H1 (cell line): ENCODE measurements around the gene UFC1. TPM values are rescaled to one million over a fixed set of nuclear protein-coding genes. Genes with fewer than 3 reads are reported as not detected.
A peak's percentile ranks its signal among the peaks of the same experiment; 100 is the strongest.

ENCODE experiments used
- CTCF ChIA-PET: fragments of 300-600 bp; sonication (Branson Sonifier 250); formaldehyde crosslinking; loops from one replicate; lab custom pipeline; 2021; ENCODE audit not compliant: partially characterized antibody; lab: Charles Lee
- POLR2A ChIA-PET: fragments of 300-600 bp; sonication (Branson Sonifier 250); formaldehyde crosslinking; loops from one replicate; lab custom pipeline; 2021; ENCODE audit warnings: inconsistent platforms; ENCODE audit not compliant: partially characterized antibody; lab: Charles Lee
- DNase-seq, 2 experiments: peaks; one replicate each; pipeline versions ENCODE4 v3.0.0 to v3.0.0-alpha.2; 2010 to 2022; ENCODE audit warnings: low spot score in 2 of 2, low read depth in 1 of 2, mixed read lengths in 1 of 2
- FAIRE-seq: peaks from 2 replicates; lab custom pipeline; 2011; peaks lifted over from hg19 to GRCh38; lab: Jason Lieb, UNC
- H2AFZ ChIP-seq: 2 replicates; pipeline ENCODE4 v1.8.1; 2012; ENCODE audit warnings: low read length, inconsistent platforms
- H2AK5ac ChIP-seq: 2 replicates; pipeline ENCODE4 v1.6.1; 2013; ENCODE audit warnings: low read depth, low read length
- H2BK120ac ChIP-seq: replicated peaks from 2 replicates; pipeline ENCODE3; 2013; ENCODE audit warnings: low read depth, low read length, inconsistent platforms
- H2BK12ac ChIP-seq: 2 replicates; pipeline ENCODE4 v1.6.1; 2013; ENCODE audit warnings: low read depth, low read length
- H2BK15ac ChIP-seq: 2 replicates; pipeline ENCODE4 v1.6.1; 2013; ENCODE audit warnings: low read length
- H2BK20ac ChIP-seq: 2 replicates; pipeline ENCODE4 v1.6.1; 2013; ENCODE audit warnings: low read length
- H2BK5ac ChIP-seq: 2 replicates; pipeline ENCODE4 v1.6.1; 2013; ENCODE audit warnings: low read depth, low read length
- H3K14ac ChIP-seq: 2 replicates; pipeline ENCODE4 v1.6.1; 2013; ENCODE audit warnings: inconsistent platforms; ENCODE audit not compliant: insufficient read length
- H3K18ac ChIP-seq: 2 replicates; pipeline ENCODE4 v1.6.1; 2013; ENCODE audit warnings: low read length; ENCODE audit errors: extremely low read depth
- H3K23ac ChIP-seq: 2 replicates; pipeline ENCODE4 v1.6.1; 2013; ENCODE audit warnings: inconsistent platforms; ENCODE audit not compliant: insufficient read length
- H3K23me2 ChIP-seq: 2 replicates; pipeline ENCODE4 v1.6.1; 2013; ENCODE audit warnings: low read depth, low read length
- H3K27ac ChIP-seq: 2 replicates; pipeline ENCODE4 v1.6.1; 2011; ENCODE audit warnings: low read depth, low read length, inconsistent platforms
- H3K27me3 ChIP-seq, 4 experiments: replicated peaks in 1 of 4; 1 replicate in 1 of 4; 2 replicates in 3 of 4; pipeline versions ENCODE4 v1.6.1 to v1.8.1; 2011 to 2013; ENCODE audit warnings: low read length in 3 of 4, mild to moderate bottlenecking in 3 of 4, inconsistent platforms in 2 of 4, mixed read lengths in 2 of 4, moderate library complexity in 1 of 4; ENCODE audit not compliant: control insufficient read depth in 3 of 4, insufficient read depth in 3 of 4; ENCODE audit errors: extremely low read depth in 1 of 4
- H3K36me3 ChIP-seq, 4 experiments: 2 replicates each; pipeline versions ENCODE4 v1.6.1 to v1.8.1; 2011 to 2013; ENCODE audit warnings: mild to moderate bottlenecking in 4 of 4, low read length in 3 of 4, moderate library complexity in 2 of 4, control low read depth in 1 of 4, inconsistent platforms in 1 of 4; ENCODE audit not compliant: insufficient read depth in 4 of 4, control insufficient read depth in 2 of 4
- H3K4ac ChIP-seq: replicated peaks from 2 replicates; pipeline ENCODE3; 2013; ENCODE audit warnings: low read length, low read depth, mixed read lengths, inconsistent platforms; ENCODE audit not compliant: insufficient read length
- H3K4me1 ChIP-seq, 4 experiments: replicated peaks in 1 of 4; 1 replicate in 1 of 4; 2 replicates in 3 of 4; pipeline versions ENCODE4 v1.6.1 to v1.8.1; 2011 to 2013; ENCODE audit warnings: low read length in 3 of 4, inconsistent platforms in 2 of 4, mixed read lengths in 1 of 4; ENCODE audit not compliant: insufficient read depth in 4 of 4, control insufficient read depth in 3 of 4
- H3K4me2 ChIP-seq, 2 experiments: 2 replicates each; pipeline versions ENCODE4 v1.6.1 to v1.8.1; 2011 to 2013; ENCODE audit warnings: low read depth in 2 of 2, low read length in 2 of 2, control low read depth in 1 of 2, inconsistent platforms in 1 of 2, mild to moderate bottlenecking in 1 of 2; ENCODE audit not compliant: insufficient read depth in 1 of 2
- H3K4me3 ChIP-seq, 4 experiments: fragments of 200-600, 300-600 bp in 1 of 4; sonication (generic), shearing (Covaris generic), sonication (Bioruptor Twin) in 1 of 4; 2 replicates each; pipeline versions ENCODE4 v1.5.1 to v1.8.1; 2011 to 2016; ENCODE audit warnings: low read length in 4 of 4, low read depth in 3 of 4, control low read depth in 2 of 4, inconsistent platforms in 2 of 4, mild to moderate bottlenecking in 2 of 4, mixed read lengths in 1 of 4, moderate library complexity in 1 of 4; ENCODE audit not compliant: insufficient read depth in 2 of 4; ENCODE audit errors: extremely low read depth in 1 of 4
- H3K56ac ChIP-seq: replicated peaks from 2 replicates; pipeline ENCODE3; 2013; ENCODE audit warnings: low read depth, mild to moderate bottlenecking, mixed read lengths, low read length, inconsistent platforms; ENCODE audit not compliant: insufficient read length
- H3K79me1 ChIP-seq: 2 replicates; pipeline ENCODE4 v1.6.1; 2013; ENCODE audit warnings: low read depth, low read length, control low read depth
- H3K79me2 ChIP-seq, 2 experiments: 2 replicates each; pipeline versions ENCODE4 v1.6.1 to v1.8.1; 2012 to 2013; ENCODE audit warnings: low read length in 2 of 2, mild to moderate bottlenecking in 2 of 2, inconsistent platforms in 1 of 2; ENCODE audit not compliant: insufficient read depth in 2 of 2, control insufficient read depth in 1 of 2
- H3K9ac ChIP-seq, 4 experiments: replicated peaks in 1 of 4; 1 replicate in 1 of 4; 2 replicates in 3 of 4; pipeline versions ENCODE4 v1.6.1 to v1.8.1; 2011 to 2013; ENCODE audit warnings: low read depth in 3 of 4, low read length in 3 of 4, control low read depth in 2 of 4, mild to moderate bottlenecking in 2 of 4, moderate library complexity in 2 of 4, inconsistent platforms in 1 of 4; ENCODE audit errors: extremely low read depth in 1 of 4
- H3K9me3 ChIP-seq, 2 experiments: 2 replicates each; pipeline versions ENCODE4 v1.6.1 to v1.8.1; 2012 to 2013; ENCODE audit warnings: mild to moderate bottlenecking in 2 of 2, moderate library complexity in 2 of 2, control low read depth in 1 of 2, inconsistent platforms in 1 of 2, low read depth in 1 of 2, low read length in 1 of 2, mixed read lengths in 1 of 2; ENCODE audit not compliant: insufficient read depth in 2 of 2
- H4K20me1 ChIP-seq, 2 experiments: replicated peaks in 1 of 2; 2 replicates each; pipeline versions ENCODE3 to v1.8.1; 2011 to 2013; ENCODE audit warnings: inconsistent platforms in 2 of 2, low read length in 2 of 2, mild to moderate bottlenecking in 1 of 2; ENCODE audit not compliant: insufficient read depth in 2 of 2, control insufficient read depth in 1 of 2
- H4K5ac ChIP-seq: 2 replicates; pipeline ENCODE4 v1.6.1; 2013; ENCODE audit warnings: low read length, low read depth, mixed read lengths, inconsistent platforms; ENCODE audit not compliant: insufficient read length
- H4K8ac ChIP-seq: 2 replicates; pipeline ENCODE4 v1.8.0; 2013; ENCODE audit warnings: mild to moderate bottlenecking, moderate library complexity, low read length, inconsistent platforms; ENCODE audit not compliant: insufficient read depth; ENCODE audit errors: extremely low read depth
- H4K91ac ChIP-seq: replicated peaks from 2 replicates; pipeline ENCODE3; 2013; ENCODE audit warnings: low read length, mixed read lengths, inconsistent platforms; ENCODE audit not compliant: insufficient read length
- CTCF ChIP-seq, 3 experiments: IDR thresholded peaks; 1 replicate in 2 of 3; 2 replicates in 1 of 3; pipeline versions ENCODE4 v1.5.1 to v1.6.1; 2011; ENCODE audit warnings: low read length in 3 of 3, mild to moderate bottlenecking in 3 of 3, inconsistent platforms in 2 of 3, low read depth in 1 of 3, moderate library complexity in 1 of 3; ENCODE audit not compliant: insufficient read depth in 1 of 3; ENCODE audit errors: control extremely low read depth in 1 of 3
- RAD21 ChIP-seq, 2 experiments: IDR thresholded peaks in 1 of 2; conservative IDR thresholded peaks in 1 of 2; 2 replicates each; pipeline ENCODE4 v1.6.1; 2011; ENCODE audit warnings: low read depth in 2 of 2, low read length in 2 of 2, improper control_type of control experiment in 1 of 2, inconsistent platforms in 1 of 2, mild to moderate bottlenecking in 1 of 2, moderate library complexity in 1 of 2
- SP2 ChIP-seq: IDR thresholded peaks from 2 replicates; pipeline ENCODE4 v1.6.1; 2012; ENCODE audit warnings: mild to moderate bottlenecking, low read length, inconsistent platforms
- WGBS, 2 experiments: shearing (Covaris generic) in 1 of 2; methylation state at CpG; one replicate each; pipeline versions ENCODE4 v1.1.6 to v1.1.7; 2013 to 2015; ENCODE audit warnings: low lambda C conversion rate in 2 of 2, mixed read lengths in 2 of 2, inconsistent platforms in 1 of 2, low coverage in 1 of 2, missing lambda C conversion rate in 1 of 2; ENCODE audit not compliant: insufficient replicate concordance in 2 of 2, insufficient coverage in 1 of 2, insufficient read length in 1 of 2; ENCODE audit errors: extremely low coverage in 1 of 2, missing lambda C conversion rate in 1 of 2; 5-methylcytosine and 5-hydroxymethylcytosine counted together
- polyA plus RNA-seq, 7 experiments: library from polyadenylated mRNA; depleted of rRNA in 3 of 7; stranded (reverse) in 5 of 7; unstranded in 2 of 7; fragments of >200 nt in 5 of 7; fragments of 200-250 nt in 2 of 7; gene quantifications; 1 replicate in 5 of 7; 2 replicates in 1 of 7; 4 replicates in 1 of 7; pipeline versions ENCODE4 v1.2.1 to v1.2.3, GENCODE V29; 2011 to 2013; ENCODE audit warnings: missing spikeins in 2 of 7, mixed read lengths in 2 of 7
- total RNA-seq: library from RNA; stranded (reverse); fragmentation: NEBNext Ultra II Directional; extraction: Animal tissue kit (Norgen Biotek cat#: 25700); gene quantifications from 2 replicates; pipeline ENCODE4 v1.2.1, GENCODE V29; 2021

Gene UFC1
- total and polyA plus RNA-seq, 2 of the 8 experiments (the other 6 are each of a cell fraction or from before 2014, with no cell fraction given), result 67.8 to 102 TPM

- H3K9me3 ChIP-seq, result no peaks in the 10 kb centered on the region
- no peak overlapping the region for H4K91ac ChIP-seq
- no peak overlapping the region for H2BK20ac ChIP-seq
- DNase-seq (no peak), FAIRE-seq (no peak)
- peaks cover 0 to 3% of the 10 kb centered on the region in 2 experiments for H4K20me1 ChIP-seq
- no peak overlapping the region for H3K23ac ChIP-seq
- ChIA-PET CTCF (interaction anchor here (0.6 to 2.5 kb wide), 15 partner anchors 9 to 337 kb away, joined by 3 to 10 read pairs (median 3); partner anchors contain the start of genes ADAMTS4 and TOMM40L), POLR2A (interaction anchor here (1.0 to 1.8 kb wide), 3 partner anchors 13 to 31 kb away, joined by 3 to 7 read pairs (median 4); partner anchors contain the start of genes NDUFS2 and UFC1)
- no peak overlapping the region for H4K8ac ChIP-seq
- no peak overlapping the region for H3K27ac ChIP-seq
- H3K36me3 ChIP-seq, result peaks cover 13 to 43% (median 35%) of the 10 kb centered on the region in 4 experiments
- no peaks in the 10 kb centered on the region for H3K79me2 ChIP-seq
- peak; percentile 18 to 28 (median 27); a peak in 3 of 4 replicates for TF ChIP-seq CTCF (IDR thresholded peaks at IDR 0.05; ENCODE audit: control extremely low read depth in 1 of 3, insufficient read depth in 1 of 3, low read depth in 1 of 3, low read length in 3 of 3)
- TF ChIP-seq RAD21 (IDR thresholded peaks at IDR 0.05 in 1 of 2, conservative IDR thresholded peaks at IDR 0.05 in 1 of 2; ENCODE audit: low read depth in 2 of 2, low read length in 2 of 2), result peak in 1 of 2 experiments; percentile 14; a peak in 1 of 4 replicates
- no peak for TF ChIP-seq SP2
- WGBS, 2 experiments, result 93% methylated on average over 5 of the region's 5 CpGs; no CpG with 5 or more reads in 1 of the 2 experiments
- H3K27me3 ChIP-seq, result no peaks in the 10 kb centered on the region
- H2BK12ac ChIP-seq, result no peak overlapping the region
- H3K4me1 ChIP-seq, result peaks cover 0 to 2% (median under 1%) of the 10 kb centered on the region in 4 experiments; a peak in 3 of 7 replicates
- peaks cover 4% of the 10 kb centered on the region for H3K79me1 ChIP-seq
- H2BK120ac ChIP-seq, result no peak overlapping the region
- no peak overlapping the region for H2BK15ac ChIP-seq
- no peak overlapping the region for H3K14ac ChIP-seq
- no peak overlapping the region for H3K9ac ChIP-seq
- H3K4ac ChIP-seq, result no peak overlapping the region
- H2AK5ac ChIP-seq, result no peak overlapping the region
- no peak overlapping the region for H2AFZ ChIP-seq
- H3K4me2 ChIP-seq, result no peak overlapping the region
- no peak overlapping the region for H3K4me3 ChIP-seq
- H3K56ac ChIP-seq, result no peak overlapping the region
- no peak overlapping the region for H3K18ac ChIP-seq
- H3K23me2 ChIP-seq, result peaks cover 7% of the 10 kb centered on the region; the same call in 1 of the 2 replicates
- H4K5ac ChIP-seq, result no peak overlapping the region
- H2BK5ac ChIP-seq, result no peak overlapping the region
Observed at GRCh38 chr1:161171191-161171590, 17.4 kb downstream of the UFC1 start.
